ENCODE measurements around the gene RNU1-3. TPM values are rescaled to one million over a fixed set of nuclear protein-coding genes. Genes with fewer than 3 reads are reported as not detected.
A peak's percentile ranks its signal among the peaks of the same experiment; 100 is the strongest.
"Not testable (repeated sequence)": the region's sequence is repeated elsewhere in the genome, so short reads cannot be mapped to it uniquely, and the experiment has no call there.

Gene RNU1-3
- total RNA-seq, 1 experiment from 2014 or later, result under 0.01 TPM

- H3K36me3 ChIP-seq; H3K4me3 ChIP-seq; H3K27me3 ChIP-seq (replicated peaks); H3K9me3 ChIP-seq (replicated peaks); H3K27ac ChIP-seq: not testable (repeated sequence)
- DNase-seq (ENCODE audit: low read depth in 1 of 2, low spot score in 2 of 2), result peak in 1 of 2 experiments; percentile 68
- H3K4me1 ChIP-seq (replicated peaks), result peaks cover 18% of the 10 kb centered on the region
Observed at GRCh38 chr1:16643001-16643411, 23.7 kb downstream of the RNU1-3 start.

GRCh38 chr1:16642025-16642966 lies 24.5 kb downstream of the RNU1-3 start:
- peaks cover 18% of the 10 kb centered on the region for H3K4me1 ChIP-seq (replicated peaks)
- not testable (repeated sequence) for H3K27ac ChIP-seq; H3K9me3 ChIP-seq (replicated peaks); H3K27me3 ChIP-seq (replicated peaks); H3K36me3 ChIP-seq; H3K4me3 ChIP-seq
- DNase-seq (ENCODE audit: low read depth in 1 of 2, low spot score in 2 of 2), result peak in 1 of 2 experiments; percentile 54

GRCh38 chr1:16641159-16641975 lies 25.4 kb downstream of the RNU1-3 start:
- H3K27ac ChIP-seq; H3K9me3 ChIP-seq (replicated peaks); H3K27me3 ChIP-seq (replicated peaks); H3K4me3 ChIP-seq; H3K36me3 ChIP-seq: not testable (repeated sequence)
- peak in 1 of 2 experiments; percentile 37 for DNase-seq (ENCODE audit: low read depth in 1 of 2, low spot score in 2 of 2)
- H3K4me1 ChIP-seq (replicated peaks), result peaks cover 18% of the 10 kb centered on the region

GRCh38 chr1:16639091-16640031 lies 27.4 kb downstream of the RNU1-3 start:
- not testable (repeated sequence) for H3K9me3 ChIP-seq (replicated peaks); H3K4me1 ChIP-seq (replicated peaks); H3K27ac ChIP-seq; H3K36me3 ChIP-seq; H3K27me3 ChIP-seq (replicated peaks); H3K4me3 ChIP-seq
- DNase-seq (ENCODE audit: low read depth in 1 of 2, low spot score in 2 of 2), result peak in 1 of 2 experiments; percentile 53

GRCh38 chr1:16637941-16638778 lies 28.6 kb downstream of the RNU1-3 start:
- not testable (repeated sequence) for H3K4me3 ChIP-seq; H3K36me3 ChIP-seq; H3K27ac ChIP-seq; H3K27me3 ChIP-seq (replicated peaks); H3K4me1 ChIP-seq (replicated peaks); H3K9me3 ChIP-seq (replicated peaks)
- DNase-seq (ENCODE audit: low read depth in 1 of 2, low spot score in 2 of 2), result peak in 1 of 2 experiments; percentile 53

GRCh38 chr1:16636551-16637195 lies 30.1 kb downstream of the RNU1-3 start:
- not testable (repeated sequence) for H3K27me3 ChIP-seq (replicated peaks); H3K4me3 ChIP-seq; H3K9me3 ChIP-seq (replicated peaks); H3K4me1 ChIP-seq (replicated peaks); H3K27ac ChIP-seq
- DNase-seq (ENCODE audit: low read depth in 1 of 2, low spot score in 2 of 2), result peak in 1 of 2 experiments; percentile 59
- peaks cover 18% of the 10 kb centered on the region for H3K36me3 ChIP-seq

GRCh38 chr1:16635959-16636358 lies 30.8 kb downstream of the RNU1-3 start:
- H3K27me3 ChIP-seq (replicated peaks); H3K4me1 ChIP-seq (replicated peaks); H3K4me3 ChIP-seq; H3K9me3 ChIP-seq (replicated peaks); H3K27ac ChIP-seq: not testable (repeated sequence)
- H3K36me3 ChIP-seq, result peaks cover 23% of the 10 kb centered on the region
- peak in 1 of 2 experiments; percentile 55 for DNase-seq (ENCODE audit: low read depth in 1 of 2, low spot score in 2 of 2)

GRCh38 chr1:16633540-16634282 lies 33.0 kb downstream of the RNU1-3 start:
- not testable (repeated sequence) for H3K27me3 ChIP-seq (replicated peaks); H3K4me1 ChIP-seq (replicated peaks); H3K9me3 ChIP-seq (replicated peaks); H3K4me3 ChIP-seq; H3K27ac ChIP-seq
- DNase-seq (ENCODE audit: low read depth in 1 of 2, low spot score in 2 of 2), result peak in 1 of 2 experiments; percentile 52
- peaks cover 42% of the 10 kb centered on the region for H3K36me3 ChIP-seq

GRCh38 chr1:16632044-16632850 lies 34.5 kb downstream of the RNU1-3 start:
- not testable (repeated sequence) for H3K27ac ChIP-seq; H3K4me1 ChIP-seq (replicated peaks); H3K27me3 ChIP-seq (replicated peaks); H3K4me3 ChIP-seq; H3K9me3 ChIP-seq (replicated peaks)
- peaks cover 51% of the 10 kb centered on the region for H3K36me3 ChIP-seq
- DNase-seq (ENCODE audit: low read depth in 1 of 2, low spot score in 2 of 2), result peak in 1 of 2 experiments; percentile 55

- no peak overlapping the region for H3K27ac ChIP-seq
- H3K4me3 ChIP-seq, result no peak overlapping the region
- DNase-seq (ENCODE audit: low read depth in 1 of 2, low spot score in 2 of 2), result peak in 1 of 2 experiments; percentile 69
- H3K36me3 ChIP-seq, result peaks cover 47% of the 10 kb centered on the region
- H3K9me3 ChIP-seq (replicated peaks), result no peaks in the 10 kb centered on the region; the same call in 1 of the 2 replicates
- H3K27me3 ChIP-seq (replicated peaks), result no peaks in the 10 kb centered on the region
- H3K4me1 ChIP-seq (replicated peaks), result no peaks in the 10 kb centered on the region
Observed at GRCh38 chr1:16631248-16632043, 35.3 kb downstream of the RNU1-3 start.
